NCI-H510A (cell line): ENCODE measurements around the gene COL6A3.
"Not testable (repeated sequence)": the region's sequence is repeated elsewhere in the genome, so short reads cannot be mapped to it uniquely, and the experiment has no call there.

Experiments
- DNase-seq: peaks from one replicate; lab custom pipeline; 2025; lab: John Stamatoyannopoulos, UW

Gene COL6A3

GRCh38 chr2:237412988-237413776 lies 782 bp downstream of the COL6A3 start:
- no peak for DNase-seq

- DNase-seq = no peak
Measured at GRCh38 chr2:237412646-237412987, 1.3 kb downstream of the COL6A3 start.

- DNase-seq = no peak
Measured at GRCh38 chr2:237411683-237412423, 2.1 kb downstream of the COL6A3 start.

- no peak for DNase-seq
Measured at GRCh38 chr2:237411092-237411601, 2.8 kb downstream of the COL6A3 start.

GRCh38 chr2:237409263-237409662 lies 4.7 kb downstream of the COL6A3 start:
- not testable (repeated sequence) for DNase-seq

- no peak for DNase-seq
Measured at GRCh38 chr2:237408335-237409000, 5.5 kb downstream of the COL6A3 start.

- no peak for DNase-seq
Measured at GRCh38 chr2:237407700-237408099, 6.3 kb downstream of the COL6A3 start.

GRCh38 chr2:237406371-237406895 lies 7.5 kb downstream of the COL6A3 start:
- no peak for DNase-seq

- DNase-seq = no peak
Measured at GRCh38 chr2:237405605-237406004, 8.4 kb downstream of the COL6A3 start.

GRCh38 chr2:237405006-237405559 lies 8.9 kb downstream of the COL6A3 start:
- DNase-seq = no peak

- DNase-seq = no peak
Measured at GRCh38 chr2:237404413-237404812, 9.6 kb downstream of the COL6A3 start.

- no peak for DNase-seq
Measured at GRCh38 chr2:237403024-237403882, 10.7 kb downstream of the COL6A3 start.

GRCh38 chr2:237400199-237400598 lies 13.8 kb downstream of the COL6A3 start:
- DNase-seq = no peak

- no peak for DNase-seq
Measured at GRCh38 chr2:237397072-237397471, 16.9 kb downstream of the COL6A3 start.

GRCh38 chr2:237393523-237393922 lies 20.4 kb downstream of the COL6A3 start:
- no peak for DNase-seq

- no peak for DNase-seq
Measured at GRCh38 chr2:237392186-237392585, 21.8 kb downstream of the COL6A3 start.

GRCh38 chr2:237391140-237391539 lies 22.8 kb downstream of the COL6A3 start:
- no peak for DNase-seq

- DNase-seq = no peak
Measured at GRCh38 chr2:237390235-237390634, 23.7 kb downstream of the COL6A3 start.

GRCh38 chr2:237389831-237390230 lies 24.1 kb downstream of the COL6A3 start:
- DNase-seq = no peak

- DNase-seq = no peak
Measured at GRCh38 chr2:237388036-237388435, 25.9 kb downstream of the COL6A3 start.

- DNase-seq = no peak
Measured at GRCh38 chr2:237384672-237385020, 29.3 kb downstream of the COL6A3 start.
